Tibial artery (tissue), 4 donors: Measurements from ENCODE around the gene MTCL1.

Experiments used
- DNase-seq, 2 donors: peaks; one replicate each; pipeline ENCODE4 v3.0.0-alpha.2; 2019
- H3K27ac ChIP-seq, 2 donors: fragments of 200-600 bp; sonication (generic) in 1 of 2; 1 replicate in 1 of 2; 2 replicates in 1 of 2; pipeline ENCODE4 v1.5.1; 2018 to 2019; ENCODE audit warnings: mild to moderate bottlenecking in 1 of 2
- H3K27me3 ChIP-seq, 2 donors: fragments of 200-600 bp; sonication (generic) in 1 of 2; one replicate each; pipeline versions ENCODE4 v1.5.1 to v1.6.0; 2016 to 2019
- H3K36me3 ChIP-seq, 3 donors: fragments of 200-600 bp; sonication (generic) in 2 of 3; one replicate each; pipeline ENCODE4 v1.5.1; 2016 to 2019; ENCODE audit warnings: mild to moderate bottlenecking in 2 of 3
- H3K4me1 ChIP-seq, 4 donors: fragments of 200-600 bp; sonication (generic) in 2 of 4; 1 replicate in 3 of 4; 2 replicates in 1 of 4; pipeline ENCODE4 v1.5.1; 2016 to 2019
- H3K4me3 ChIP-seq, 2 donors: fragments of 200-600 bp; sonication (generic) in 1 of 2; 1 replicate in 1 of 2; 2 replicates in 1 of 2; pipeline ENCODE4 v1.5.1; 2018 to 2019; ENCODE audit warnings: mild to moderate bottlenecking in 2 of 2
- H3K9me3 ChIP-seq, 3 donors: fragments of 200-600 bp; sonication (generic) in 1 of 3; one replicate each; pipeline ENCODE4 v1.5.1; 2016 to 2019
- intact Hi-C: fragments of 100-400 bp; cut with DNase I; formaldehyde crosslinking; loops from one replicate; pipeline ENCODE4 v1.15.0; 2023; ENCODE audit warnings: low total_unique reads
- TF ChIP-seq, protein P1 (sequence below), 2 experiments: fragments of 200-600 bp in 1 of 2; fragments of 450-650 bp in 1 of 2; IDR thresholded peaks; one replicate each; pipeline ENCODE4 v1.5.1; 2017 to 2019; ENCODE audit warnings: antibody characterized with exemption in 2 of 2, mild to moderate bottlenecking in 1 of 2, moderate library complexity in 1 of 2

MTCL1 gene

DNA sequence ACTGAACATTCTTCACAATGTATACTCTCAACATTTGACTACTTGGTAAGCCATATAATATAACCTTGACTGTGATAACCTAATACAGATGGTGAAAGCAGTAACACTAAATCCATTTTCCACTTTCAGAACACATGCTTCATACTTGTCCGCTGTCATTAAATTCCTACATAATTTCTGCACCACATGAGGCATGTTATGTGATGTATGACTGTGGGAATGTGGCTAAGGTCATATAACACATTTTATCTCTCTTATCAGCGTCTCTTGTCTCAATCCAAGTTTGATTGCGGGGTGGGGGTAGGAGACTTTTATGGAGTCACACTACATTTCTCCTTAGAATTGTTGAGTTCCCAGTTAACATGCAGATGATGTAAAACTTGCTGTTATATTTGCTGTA is 110.9 kb downstream of the MTCL1 start:
- no peak overlapping the region for H3K27ac ChIP-seq
- no peaks in the 10 kb centered on the region for H3K27me3 ChIP-seq
- no peak overlapping the region for H3K4me3 ChIP-seq
- H3K4me1 ChIP-seq, result peaks cover 0 to 6% (median 0%) of the 10 kb centered on the region in 4 donors
- TF ChIP-seq, protein P1, sequence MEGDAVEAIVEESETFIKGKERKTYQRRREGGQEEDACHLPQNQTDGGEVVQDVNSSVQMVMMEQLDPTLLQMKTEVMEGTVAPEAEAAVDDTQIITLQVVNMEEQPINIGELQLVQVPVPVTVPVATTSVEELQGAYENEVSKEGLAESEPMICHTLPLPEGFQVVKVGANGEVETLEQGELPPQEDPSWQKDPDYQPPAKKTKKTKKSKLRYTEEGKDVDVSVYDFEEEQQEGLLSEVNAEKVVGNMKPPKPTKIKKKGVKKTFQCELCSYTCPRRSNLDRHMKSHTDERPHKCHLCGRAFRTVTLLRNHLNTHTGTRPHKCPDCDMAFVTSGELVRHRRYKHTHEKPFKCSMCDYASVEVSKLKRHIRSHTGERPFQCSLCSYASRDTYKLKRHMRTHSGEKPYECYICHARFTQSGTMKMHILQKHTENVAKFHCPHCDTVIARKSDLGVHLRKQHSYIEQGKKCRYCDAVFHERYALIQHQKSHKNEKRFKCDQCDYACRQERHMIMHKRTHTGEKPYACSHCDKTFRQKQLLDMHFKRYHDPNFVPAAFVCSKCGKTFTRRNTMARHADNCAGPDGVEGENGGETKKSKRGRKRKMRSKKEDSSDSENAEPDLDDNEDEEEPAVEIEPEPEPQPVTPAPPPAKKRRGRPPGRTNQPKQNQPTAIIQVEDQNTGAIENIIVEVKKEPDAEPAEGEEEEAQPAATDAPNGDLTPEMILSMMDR (IDR thresholded peaks at IDR 0.05), result no peak
- intact Hi-C loops, result no loop called here
- DNase-seq, result no peak
- peaks cover 0 to 7% (median 0%) of the 10 kb centered on the region in 3 donors for H3K36me3 ChIP-seq
- no peaks in the 10 kb centered on the region for H3K9me3 ChIP-seq

DNA sequence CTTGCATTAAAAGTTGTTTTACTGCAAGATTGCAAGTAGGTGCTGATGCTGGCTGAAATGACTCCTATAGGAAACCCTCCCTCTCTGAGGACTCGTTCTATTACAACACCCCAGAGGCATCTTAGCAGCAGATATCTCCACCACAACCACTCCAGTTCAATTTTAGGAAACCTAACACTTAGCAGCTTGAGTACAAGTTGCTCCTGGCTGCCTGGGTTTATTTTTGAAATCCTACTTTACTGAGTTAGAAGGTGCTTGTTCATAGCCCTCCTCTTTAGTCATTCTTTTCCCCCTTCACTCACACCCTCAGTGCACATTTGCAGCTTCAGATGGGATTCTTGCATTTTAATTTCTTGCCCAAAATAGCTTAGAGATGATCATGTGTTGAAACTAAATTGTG is 111.5 kb downstream of the MTCL1 start:
- peaks cover 0 to 6% (median 0%) of the 10 kb centered on the region in 4 donors for H3K4me1 ChIP-seq
- no peak overlapping the region for H3K4me3 ChIP-seq
- H3K9me3 ChIP-seq, result no peaks in the 10 kb centered on the region
- H3K36me3 ChIP-seq, result peaks cover 0 to 7% (median 0%) of the 10 kb centered on the region in 3 donors
- no peak overlapping the region for H3K27ac ChIP-seq
- no peaks in the 10 kb centered on the region for H3K27me3 ChIP-seq
- TF ChIP-seq, protein P1 (IDR thresholded peaks at IDR 0.05), result no peak
- intact Hi-C loops, result no loop called here
- no peak for DNase-seq

DNA sequence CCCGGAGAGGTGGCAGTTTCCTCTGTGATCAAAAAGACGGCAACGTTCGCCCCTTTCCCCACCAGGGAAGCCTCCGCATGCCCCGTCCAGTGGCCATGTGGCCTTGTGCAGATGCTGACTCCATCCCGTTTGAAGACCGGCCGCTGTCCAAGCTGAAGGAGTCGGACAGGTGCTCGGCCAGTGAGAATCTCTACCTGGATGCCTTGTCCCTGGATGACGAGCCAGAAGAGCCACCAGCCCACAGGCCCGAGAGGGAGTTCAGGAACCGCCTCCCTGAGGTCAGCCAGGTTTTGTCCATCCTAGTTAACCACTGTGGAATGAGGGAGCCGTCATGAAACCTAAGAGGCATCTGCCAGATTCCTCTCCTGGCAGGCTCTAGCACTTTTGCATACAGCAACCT is 113.6 kb downstream of the MTCL1 start:
- Histone ChIP-seq H3K36me3 (peaks cover 0 to 7% (median 0%) of the 10 kb centered on the region in 3 donors), H3K4me3 (no peak overlapping the region), H3K4me1 (no peaks in the 10 kb centered on the region), H3K27me3 (no peaks in the 10 kb centered on the region), H3K27ac (no peak overlapping the region), H3K9me3 (no peaks in the 10 kb centered on the region)
- TF ChIP-seq, protein P1 (IDR thresholded peaks at IDR 0.05), result no peak
- DNase-seq, result no peak
- intact Hi-C loops, result no loop called here

DNA sequence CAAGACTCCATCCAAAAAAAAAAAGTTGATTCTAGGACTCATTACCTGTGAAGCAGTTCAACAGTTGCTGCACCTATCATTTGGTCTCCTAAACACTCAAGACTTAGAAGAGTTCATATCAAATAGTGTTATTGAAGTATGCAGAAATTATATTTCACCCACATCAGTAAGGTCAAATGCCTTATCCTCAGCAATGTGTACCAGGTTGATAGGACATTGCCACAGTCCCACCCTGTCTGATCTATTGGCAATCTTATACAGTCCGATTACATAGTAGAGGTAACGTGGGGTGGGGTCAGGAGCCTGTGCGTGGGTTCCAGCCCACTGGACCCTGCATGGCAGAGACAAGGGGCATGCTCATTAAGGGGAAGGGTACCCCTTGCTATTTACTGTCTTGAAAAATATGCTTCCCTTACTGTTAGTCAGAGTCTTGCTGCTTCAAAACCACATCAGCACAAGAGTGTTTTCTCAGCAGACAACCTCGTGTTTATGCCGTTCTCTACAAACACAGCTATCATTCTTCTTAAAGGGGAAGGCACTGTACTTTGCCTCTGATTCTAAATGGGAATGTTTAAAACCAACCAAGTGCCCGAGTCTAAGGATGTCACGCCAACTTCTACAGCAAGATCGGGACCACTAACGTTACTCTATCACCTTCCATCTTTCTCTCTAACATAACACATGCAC is 115.2 kb downstream of the MTCL1 start:
- H3K4me1 ChIP-seq, result no peaks in the 10 kb centered on the region
- H3K27me3 ChIP-seq, result no peaks in the 10 kb centered on the region
- no peak overlapping the region for H3K4me3 ChIP-seq
- no peak overlapping the region for H3K27ac ChIP-seq
- H3K9me3 ChIP-seq, result no peaks in the 10 kb centered on the region
- DNase-seq, result no peak
- peaks cover 0 to 18% (median 0%) of the 10 kb centered on the region in 3 donors for H3K36me3 ChIP-seq
- intact Hi-C loops, result no loop called here
- TF ChIP-seq, protein P1 (IDR thresholded peaks at IDR 0.05), result no peak

DNA sequence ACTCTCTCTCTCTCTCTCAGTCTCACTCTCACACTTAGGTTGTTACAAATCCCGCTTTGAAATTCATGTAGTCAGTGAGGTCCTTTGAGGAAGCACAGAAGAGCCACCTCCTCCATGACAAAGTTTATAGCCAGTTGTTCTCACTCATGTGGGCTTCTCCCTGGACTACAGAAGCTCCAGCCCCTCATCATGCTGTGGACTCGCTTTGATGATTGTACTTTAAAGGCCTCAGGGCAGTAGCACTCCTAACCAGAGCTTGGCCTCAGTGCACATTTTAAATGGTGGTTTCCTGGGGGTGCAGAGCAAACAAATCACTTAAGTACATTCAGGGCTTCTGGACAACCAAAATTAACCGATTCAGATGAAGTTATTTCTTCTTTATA is 115.7 kb downstream of the MTCL1 start:
- DNase-seq, result no peak
- intact Hi-C loops, result no loop called here
- no peaks in the 10 kb centered on the region for H3K4me1 ChIP-seq
- H3K27me3 ChIP-seq, result no peaks in the 10 kb centered on the region
- H3K27ac ChIP-seq, result no peak overlapping the region
- TF ChIP-seq, protein P1 (IDR thresholded peaks at IDR 0.05), result no peak
- H3K36me3 ChIP-seq, result peaks cover 0 to 20% (median 0%) of the 10 kb centered on the region in 3 donors
- no peaks in the 10 kb centered on the region for H3K9me3 ChIP-seq
- no peak overlapping the region for H3K4me3 ChIP-seq
